Activated naive CD8-positive, alpha-beta T cell treated with anti-CD3 and anti-CD28 coated beads, Interleukin-2, amount 50 U/mL, for 16 hours (primary cell): ENCODE data around the gene CYP27C1.
"Not testable (repeated sequence)": the region's sequence is repeated elsewhere in the genome, so short reads cannot be mapped to it uniquely, and the experiment has no call there.

ENCODE experiments used
- DNase-seq: peaks from one replicate; pipeline ENCODE4 v3.0.0-alpha.2; 2020; ENCODE audit warnings: low read depth, low spot score

The CYP27C1 gene, protein sequence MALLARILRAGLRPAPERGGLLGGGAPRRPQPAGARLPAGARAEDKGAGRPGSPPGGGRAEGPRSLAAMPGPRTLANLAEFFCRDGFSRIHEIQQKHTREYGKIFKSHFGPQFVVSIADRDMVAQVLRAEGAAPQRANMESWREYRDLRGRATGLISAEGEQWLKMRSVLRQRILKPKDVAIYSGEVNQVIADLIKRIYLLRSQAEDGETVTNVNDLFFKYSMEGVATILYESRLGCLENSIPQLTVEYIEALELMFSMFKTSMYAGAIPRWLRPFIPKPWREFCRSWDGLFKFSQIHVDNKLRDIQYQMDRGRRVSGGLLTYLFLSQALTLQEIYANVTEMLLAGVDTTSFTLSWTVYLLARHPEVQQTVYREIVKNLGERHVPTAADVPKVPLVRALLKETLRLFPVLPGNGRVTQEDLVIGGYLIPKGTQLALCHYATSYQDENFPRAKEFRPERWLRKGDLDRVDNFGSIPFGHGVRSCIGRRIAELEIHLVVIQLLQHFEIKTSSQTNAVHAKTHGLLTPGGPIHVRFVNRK

DNA sequence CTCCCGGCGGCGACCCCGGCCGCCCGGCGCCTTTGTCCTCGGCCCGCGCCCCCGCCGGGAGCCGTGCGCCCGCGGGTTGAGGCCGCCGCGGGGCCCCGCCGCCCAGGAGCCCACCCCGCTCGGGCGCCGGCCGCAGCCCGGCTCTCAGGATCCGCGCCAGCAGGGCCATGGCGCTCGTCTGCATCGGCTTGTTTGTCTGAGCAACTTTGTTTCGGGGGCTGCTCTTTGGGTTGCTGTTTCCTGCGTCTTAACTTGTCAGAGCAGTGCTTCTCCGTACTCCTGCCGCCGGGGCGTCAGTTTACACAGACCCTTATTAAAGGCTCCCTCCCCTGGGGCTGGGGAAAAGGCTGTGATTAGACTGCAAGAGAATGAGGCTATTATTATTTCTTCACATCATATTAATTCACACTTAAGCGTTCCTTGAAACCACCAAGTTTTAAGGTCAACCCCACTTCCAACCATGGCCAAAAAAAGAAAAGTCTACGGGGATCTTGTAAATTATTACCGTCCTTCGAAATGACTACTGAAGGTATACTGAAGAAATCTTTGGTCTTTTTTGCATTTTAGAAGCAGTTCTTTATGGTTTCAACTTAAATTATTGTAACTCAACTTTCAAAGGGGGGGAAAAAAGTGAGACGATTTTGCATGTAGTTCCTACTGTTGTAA, at the start of gene CYP27C1:
CYP27C1 (minus strand) TSS at position 198 of the 666 bp plus-strand sequence; CDS start at position 169, 29 bp downstream.
- no peak for DNase-seq

DNA sequence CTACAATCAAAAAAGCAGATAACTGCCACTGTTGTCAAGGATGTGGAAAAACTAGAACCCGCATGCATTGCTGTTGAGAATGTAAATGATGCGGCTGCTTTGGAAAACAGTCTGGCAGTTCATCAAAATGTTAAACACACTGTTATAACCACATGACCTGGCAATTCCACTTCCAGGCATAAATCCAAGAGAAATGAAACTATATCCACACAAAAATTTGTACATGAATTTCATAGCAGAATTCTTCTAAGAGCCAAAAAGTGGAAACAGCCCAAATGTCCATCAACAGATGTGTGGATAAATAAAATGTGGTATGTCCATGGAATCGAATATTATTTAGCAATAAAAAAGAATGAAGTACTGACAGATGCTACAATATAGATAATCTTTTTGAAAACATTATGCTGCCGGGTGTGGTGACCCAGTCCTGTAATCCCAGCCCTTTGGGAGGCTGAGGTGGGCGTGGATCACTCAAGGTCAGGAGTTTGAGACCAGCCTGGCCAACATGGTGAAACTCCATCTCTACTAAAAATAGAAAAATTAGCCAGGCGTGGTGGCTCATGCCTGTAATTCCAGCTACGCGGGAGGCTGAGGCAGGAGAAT, 41.8 kb upstream of the CYP27C1 start:
- DNase-seq = no peak

DNA sequence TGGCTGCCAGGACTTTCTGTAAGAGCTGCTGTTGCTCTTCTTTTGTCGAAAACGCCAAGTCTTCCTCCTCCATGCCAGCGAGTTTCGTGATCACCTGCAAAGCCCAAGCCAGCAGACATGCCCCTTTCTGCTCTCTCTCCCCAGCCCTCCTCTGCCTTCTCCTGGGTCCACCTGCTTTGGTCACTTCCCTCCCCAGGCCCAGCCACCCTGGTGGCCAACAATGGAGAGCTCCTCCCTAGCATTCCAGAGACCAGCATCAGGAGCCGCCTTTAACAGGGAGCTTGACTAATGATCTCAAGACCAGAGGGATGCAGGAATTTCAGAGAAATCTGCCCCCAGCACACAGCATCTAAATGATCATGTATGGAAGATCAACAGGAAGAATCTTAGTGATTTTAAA, 39.3 kb upstream of the CYP27C1 start:
- DNase-seq = no peak

DNA sequence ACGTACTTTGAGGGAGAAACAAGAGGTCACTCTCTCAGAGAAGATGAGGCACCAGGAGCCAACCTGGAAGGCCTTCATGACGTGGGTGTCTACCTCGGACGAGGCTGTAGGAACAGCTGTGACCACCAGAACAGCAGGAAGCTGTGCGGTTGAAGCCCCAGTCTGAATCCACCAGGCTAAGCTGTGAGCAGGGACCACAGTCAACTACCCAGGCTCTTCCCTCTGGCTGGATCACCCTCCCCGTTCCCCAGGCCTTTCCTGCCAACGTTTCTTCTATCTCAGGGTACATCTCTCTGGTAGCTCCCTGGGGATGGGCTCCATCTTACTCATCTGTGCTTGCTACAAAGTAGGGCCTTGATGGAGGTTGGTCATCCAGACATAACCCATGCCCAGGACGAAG, 36.8 kb upstream of the CYP27C1 start:
- DNase-seq = no peak

DNA sequence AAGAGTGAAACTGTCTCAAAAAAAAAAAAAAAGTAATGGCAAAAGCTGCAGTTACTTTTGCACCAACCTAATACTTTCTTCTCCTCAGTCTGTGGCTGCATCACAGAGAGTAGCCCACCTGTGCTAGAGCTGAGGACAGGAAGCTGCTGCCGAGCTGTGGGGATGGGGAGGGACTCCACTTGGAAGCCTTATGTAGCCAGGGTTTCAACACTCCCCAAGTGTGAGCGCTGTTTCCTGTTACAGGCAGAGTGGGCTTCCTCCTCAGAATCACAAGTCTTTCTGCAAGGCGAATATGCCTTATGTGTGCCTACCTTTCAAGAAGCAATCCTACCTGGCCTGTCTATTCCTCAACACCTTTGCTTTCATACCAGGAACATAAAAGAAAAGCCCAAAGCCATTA, 36.3 kb upstream of the CYP27C1 start:
- DNase-seq = no peak

DNA sequence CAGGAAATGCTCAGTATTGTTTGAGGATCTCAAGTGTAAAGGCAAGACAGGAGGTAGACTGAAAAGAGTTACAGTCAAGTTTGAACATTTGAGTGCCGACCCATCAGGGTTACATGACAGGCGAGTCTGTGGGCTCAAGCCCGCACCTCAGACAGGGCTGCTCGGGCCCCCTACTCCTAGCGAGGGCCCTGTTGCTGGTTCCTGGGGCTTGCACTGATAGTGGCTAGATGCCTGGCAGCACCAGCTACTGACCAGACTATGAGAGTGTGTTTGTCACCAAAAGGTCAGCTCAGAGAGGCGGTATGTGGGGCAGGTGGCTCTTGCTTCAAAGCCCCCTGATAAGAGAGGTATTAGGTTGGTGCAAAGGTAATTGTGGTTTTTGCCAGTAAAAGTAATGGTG, 35.6 kb upstream of the CYP27C1 start:
- DNase-seq = no peak

DNA sequence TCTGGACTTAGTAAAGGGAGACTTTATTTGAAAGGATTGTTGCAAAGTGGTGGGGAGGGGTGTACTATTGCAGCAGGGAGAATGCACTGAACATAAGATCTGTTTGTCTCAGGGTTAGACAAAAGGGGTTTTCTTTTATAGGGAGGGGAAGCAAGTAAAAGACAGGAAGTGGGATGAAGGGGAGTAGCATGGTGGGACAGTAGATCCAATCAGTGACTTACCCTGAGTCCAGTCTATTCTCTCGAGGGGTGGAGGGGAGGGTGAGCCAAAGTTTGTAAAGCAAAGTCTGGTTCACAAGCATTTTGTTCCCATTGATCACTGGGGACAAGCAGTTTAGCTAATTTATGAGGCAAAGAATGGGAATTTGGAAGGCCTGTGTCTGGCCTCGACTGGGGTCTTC, 35.0 kb upstream of the CYP27C1 start:
- DNase-seq = no peak

DNA sequence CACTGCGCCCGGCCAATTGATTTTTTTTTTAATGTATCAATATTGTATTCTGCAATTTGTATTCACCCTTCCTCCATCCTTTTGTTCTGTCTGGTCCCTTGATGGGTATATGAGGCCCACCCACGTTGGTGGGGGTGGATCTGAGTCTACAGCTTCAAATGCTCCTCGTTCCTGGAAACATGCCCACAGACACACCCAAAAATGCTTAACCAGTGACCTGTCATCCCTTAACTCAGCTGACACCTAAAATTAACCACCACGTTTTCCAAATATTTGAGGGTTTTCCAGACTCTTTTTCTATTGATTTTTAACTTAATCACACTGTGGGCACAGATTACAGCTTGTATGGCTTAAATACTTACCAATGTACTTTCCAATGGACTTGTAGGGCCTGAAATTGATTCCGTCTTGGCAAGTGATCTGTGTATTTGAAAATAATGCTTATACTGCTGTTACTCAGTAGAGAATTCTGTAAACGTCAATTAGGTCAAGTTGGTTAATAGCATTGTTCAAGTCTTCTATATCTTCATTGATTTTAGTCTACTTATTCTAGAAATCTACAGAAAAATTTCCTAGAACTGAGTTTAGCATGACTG, 34.4 kb upstream of the CYP27C1 start:
- no peak for DNase-seq

DNA sequence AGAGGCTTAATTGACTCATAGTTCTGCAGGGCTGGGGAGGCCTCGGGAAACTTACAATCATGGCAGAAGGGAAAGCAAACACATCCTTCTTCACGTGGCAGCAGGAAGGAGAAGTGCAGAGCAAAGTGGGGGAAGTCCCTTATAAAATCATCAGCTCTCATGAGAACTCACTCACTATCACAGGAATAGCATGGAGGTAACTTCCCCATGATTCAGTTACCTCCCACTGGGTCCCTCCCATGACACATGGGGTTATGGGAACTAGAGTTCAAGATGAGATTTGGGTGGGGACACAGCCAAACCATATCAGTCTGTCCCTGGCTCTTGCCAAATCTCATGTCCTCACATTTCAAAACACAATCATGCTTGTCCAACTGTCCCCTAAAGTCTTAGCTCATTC, 21.1 kb upstream of the CYP27C1 start:
- DNase-seq = not testable (repeated sequence)

DNA sequence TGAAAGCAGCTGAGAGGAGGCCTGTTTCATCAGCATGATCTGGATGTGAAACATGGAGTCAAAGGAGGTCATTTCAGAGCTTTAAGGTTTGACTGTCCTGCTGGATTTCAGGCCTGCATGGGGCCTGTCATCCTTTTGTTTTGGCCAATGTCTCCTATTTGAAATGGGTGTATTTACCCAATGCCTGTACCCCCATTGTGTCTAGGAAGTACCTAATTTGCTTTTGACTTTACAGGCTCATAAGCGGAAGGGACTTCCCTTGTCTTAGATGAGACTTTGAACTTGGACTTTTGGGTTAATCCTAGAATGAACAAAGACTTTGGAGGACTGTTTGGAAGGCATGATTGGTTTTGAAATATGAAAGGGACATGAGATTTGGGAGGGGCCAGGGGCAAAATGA, 19.3 kb upstream of the CYP27C1 start:
- DNase-seq = no peak

DNA sequence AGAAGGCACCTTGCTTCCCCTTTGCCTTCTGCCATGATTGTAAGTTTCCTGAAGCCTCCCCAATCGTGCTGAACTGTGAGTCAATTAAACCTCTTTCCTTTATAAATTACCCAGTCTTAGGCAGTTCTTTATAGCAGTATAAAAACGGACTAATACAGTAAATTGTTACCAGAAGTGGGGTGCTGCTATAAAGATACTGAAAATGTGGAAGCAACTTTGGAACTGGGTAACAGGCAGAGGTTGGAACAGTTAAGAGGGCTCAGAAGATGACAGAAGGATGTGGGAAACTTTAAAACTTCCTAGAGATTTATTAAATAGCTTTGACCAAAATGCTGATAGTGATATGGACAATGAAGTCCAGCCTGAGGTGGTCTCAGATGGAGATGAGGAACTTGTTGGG, 17.7 kb upstream of the CYP27C1 start:
- DNase-seq = not testable (repeated sequence)

DNA sequence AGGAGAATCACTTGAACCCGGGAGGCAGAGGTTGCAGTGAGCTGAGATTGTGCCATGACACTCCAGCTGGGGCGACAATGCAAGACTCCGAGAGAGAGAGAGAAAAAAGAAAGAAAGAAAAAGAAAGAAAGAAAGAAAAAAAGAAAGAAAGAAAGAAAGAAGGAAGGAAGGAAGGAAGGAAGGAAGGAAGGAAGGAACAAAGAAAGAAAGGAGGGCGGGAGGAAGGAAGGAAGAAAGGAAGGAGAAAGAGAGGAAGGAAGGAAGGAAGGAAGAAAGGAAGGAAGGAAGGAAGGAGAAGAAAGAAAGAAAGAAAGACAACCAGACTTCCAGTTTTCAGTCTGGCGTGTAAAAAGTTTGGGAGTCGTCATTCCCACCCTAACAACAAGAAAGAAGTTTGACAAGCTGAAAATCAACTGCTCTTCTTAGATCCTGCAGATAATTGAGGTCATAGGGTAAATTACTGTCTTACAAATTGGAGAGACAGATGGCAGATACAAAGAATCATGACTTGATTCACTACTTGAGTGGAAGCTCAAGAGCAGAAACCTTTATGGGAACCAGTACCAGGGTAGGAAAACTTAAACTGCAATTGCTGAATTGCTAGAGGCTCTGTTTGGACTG, 15.1 kb upstream of the CYP27C1 start:
- DNase-seq = no peak

DNA sequence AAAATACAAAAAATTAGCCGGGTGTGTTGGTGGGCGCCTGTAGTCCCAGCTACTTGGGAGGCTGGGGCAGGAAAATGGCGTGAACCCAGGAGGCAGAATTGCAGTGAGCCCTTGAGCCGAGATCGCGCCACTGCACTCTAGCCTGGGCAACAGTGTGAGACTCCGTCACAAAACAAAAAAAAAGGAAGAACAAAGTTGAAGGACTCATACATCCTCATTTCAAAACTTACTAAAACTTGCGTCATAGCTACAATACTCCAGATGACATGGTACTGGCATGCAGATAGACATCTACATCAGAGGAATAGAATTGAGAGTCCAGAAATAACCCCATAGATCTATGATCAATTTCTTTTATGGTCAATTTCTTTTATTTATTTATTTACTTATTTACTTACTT, 13.6 kb upstream of the CYP27C1 start:
- no peak for DNase-seq

DNA sequence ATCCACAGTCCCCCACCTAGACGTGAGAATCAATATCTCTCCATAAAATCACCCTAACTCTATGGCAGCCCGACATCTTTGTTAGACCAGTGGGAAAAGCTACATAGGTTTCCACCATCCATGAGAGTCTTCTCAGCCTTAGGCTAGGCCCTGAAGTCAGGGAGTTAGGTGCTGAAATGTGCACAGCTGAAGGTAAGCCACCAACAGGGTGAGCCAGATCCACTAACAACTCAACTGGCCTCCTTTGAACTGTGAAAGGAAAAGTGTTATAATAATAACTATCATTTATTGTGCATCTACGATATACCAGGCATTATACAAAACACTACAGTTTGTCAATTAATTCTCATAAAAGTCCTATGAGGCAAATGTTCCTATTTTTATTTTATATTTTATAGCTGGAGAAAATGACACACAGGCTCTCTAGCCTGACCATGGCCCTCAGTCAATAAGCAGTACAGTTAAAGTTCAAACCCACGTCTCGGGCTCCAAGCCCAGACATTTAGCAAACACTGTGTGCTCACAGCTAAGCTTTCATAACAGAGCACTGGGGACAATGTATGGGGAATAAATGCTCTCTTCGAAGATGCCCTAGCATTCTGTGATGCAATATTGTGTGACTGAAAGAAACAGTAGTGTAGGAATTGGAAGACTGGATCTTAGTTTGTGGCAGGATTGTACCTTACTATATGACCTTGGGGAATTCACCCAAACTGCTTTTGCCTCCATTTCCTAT, 11.2 kb upstream of the CYP27C1 start:
- no peak for DNase-seq

DNA sequence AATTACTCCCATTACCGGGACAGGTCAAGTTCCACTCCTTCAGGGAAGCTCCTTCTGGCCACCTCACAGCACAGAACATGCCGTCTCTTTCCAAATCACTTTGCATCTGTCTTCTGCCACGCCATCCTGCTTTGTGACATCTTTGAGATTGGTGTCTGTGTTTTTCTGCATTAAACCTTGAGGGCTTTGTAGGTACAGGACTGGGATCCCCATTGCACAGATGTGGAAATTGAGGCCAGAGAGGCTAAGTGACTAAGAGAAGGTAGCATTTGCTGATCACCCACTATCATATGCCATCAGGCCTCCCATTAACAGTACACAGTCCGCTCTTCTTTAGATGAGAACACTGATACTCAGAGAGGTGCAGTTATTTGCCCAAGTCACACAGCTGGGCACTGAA, 9.5 kb upstream of the CYP27C1 start:
- no peak for DNase-seq

DNA sequence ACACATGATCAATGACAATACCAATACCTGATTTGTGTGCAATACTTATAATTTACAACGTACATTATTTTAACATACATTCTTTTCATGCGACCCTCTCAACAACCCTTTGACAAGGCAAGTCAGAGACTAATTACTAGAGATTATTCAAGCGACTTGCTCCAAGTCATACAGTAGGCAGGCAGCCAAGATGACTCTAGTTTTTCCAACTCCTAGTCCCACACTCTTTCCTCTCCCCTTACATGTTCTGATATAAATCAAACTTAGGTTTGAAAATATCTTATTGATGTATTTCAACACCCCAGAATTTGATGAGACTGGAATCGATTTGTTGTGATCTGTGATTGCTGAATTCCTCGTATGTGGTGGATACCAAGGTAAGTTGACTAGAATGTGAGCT, 8.0 kb upstream of the CYP27C1 start:
- no peak for DNase-seq

DNA sequence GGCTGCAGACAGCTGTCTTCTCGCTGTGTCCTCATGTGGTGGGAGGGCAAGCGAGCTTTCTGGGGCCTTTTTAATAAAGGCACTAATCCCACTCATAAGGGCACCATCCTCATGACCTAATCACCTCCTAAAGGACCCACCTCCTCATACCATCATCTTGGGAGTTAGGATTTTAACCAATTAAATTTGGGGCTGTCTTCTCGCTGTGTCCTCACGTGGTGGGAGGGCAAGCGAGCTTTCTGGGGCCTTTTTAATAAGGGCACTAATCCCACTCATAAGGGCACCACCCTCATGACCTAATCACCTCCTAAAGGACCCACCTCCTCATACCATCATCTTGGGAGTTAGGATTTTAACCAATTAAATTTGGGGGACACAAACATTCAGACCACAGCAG, 7.2 kb upstream of the CYP27C1 start:
- DNase-seq = not testable (repeated sequence)

DNA sequence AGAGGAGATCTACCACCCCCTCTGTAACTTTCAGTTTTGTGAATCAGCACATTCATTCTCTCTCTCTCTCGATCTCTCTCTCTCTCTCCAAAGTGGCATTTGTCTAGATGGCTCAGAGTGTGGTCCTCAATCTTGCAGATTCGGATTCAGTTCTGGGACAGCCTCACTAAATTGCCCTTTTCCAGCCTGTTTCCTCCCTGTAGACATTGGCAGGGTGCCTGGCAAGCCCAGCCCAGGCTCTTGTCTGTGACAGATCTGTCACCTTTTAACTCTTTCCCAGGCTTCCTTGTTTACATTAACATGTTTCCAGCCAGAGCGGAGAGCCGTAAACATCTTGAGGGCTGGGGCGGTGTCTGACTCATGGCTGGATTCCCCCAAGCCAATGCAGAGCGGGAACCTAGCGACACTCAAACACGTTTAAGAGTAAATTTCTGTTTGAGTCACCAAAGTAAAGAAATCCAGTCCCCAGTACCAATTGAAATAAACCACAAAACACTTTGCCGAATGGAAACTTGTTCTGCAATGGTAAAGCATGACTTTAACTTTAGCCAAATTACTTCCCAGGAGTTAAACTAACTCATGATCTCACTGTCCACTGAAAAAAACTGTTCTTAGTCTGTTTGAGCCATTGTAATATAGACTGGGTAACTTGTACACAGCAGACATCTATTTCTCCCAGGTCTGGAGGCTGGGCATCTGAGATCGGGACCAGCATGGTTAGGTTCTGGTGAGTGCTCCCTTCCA, 6.6 kb upstream of the CYP27C1 start:
- no peak for DNase-seq

DNA sequence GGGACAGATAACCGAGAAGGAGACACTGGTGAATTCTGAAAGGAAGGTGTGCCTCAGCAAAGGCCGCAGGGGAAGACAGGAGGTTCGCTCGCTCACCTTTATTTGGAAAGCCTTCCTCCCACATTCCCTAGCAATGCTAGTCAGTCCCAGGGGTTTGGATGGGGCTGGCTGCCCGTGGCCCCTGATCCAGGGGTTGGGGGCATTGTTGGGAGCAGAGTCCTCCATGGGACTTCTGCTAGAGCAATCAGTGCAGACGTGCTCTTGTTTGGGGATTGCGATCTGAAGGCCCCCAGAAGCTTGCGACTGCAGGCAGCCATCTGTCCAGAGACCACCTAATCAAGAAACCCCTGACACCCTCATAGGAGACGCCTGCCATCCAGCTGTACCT, 6.0 kb upstream of the CYP27C1 start:
- DNase-seq = no peak

DNA sequence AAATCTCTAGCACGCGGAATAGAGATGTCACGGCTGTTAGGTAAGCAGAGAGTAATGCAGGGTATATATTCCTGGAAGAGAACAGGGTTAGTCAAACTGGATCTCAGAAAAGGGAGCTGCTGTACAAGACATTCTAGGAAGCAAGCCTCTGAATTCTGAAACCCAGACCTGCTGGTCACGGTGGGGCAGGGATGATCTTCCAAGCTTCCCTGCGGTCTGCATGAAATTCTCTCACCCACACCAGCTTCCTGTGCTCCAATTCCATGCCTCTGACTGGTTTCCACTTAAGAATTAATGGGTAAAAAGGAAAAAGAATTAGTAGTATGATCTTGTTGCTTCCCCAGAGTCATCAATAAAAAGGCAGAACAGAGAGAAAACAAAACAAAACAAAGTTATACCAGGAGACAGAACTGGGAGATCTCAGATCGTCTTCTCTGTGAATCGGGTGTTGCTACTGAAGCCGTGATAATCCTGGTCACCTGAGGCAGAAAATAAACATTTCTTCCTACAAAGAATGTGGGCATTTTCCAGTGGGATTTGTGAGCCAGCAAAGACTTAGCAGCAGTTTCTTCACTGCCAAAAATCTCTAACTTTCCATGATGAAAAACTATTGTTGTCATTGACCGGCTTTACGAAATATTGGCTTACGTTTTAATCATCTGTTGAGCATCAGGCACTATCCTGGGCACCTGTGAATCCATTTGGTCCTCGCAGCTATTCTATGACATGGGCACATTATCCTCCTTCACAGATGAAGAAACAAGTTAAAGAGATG, 5.3 kb upstream of the CYP27C1 start:
- no peak for DNase-seq
